Heart left ventricle (tissue), 16 donors: Measurements from ENCODE around the gene ACOX1. TPM values are rescaled to one million over a fixed set of nuclear protein-coding genes. Genes with fewer than 3 reads are reported as not detected.
A peak's percentile ranks its signal among the peaks of the same experiment; 100 is the strongest.

Experiments
- ATAC-seq, 4 donors: fragments of 200-7000 bp; cut with Tn5 transposase; one replicate each; pipeline ENCODE4 v1.9.1; 2020 to 2022; ENCODE audit warnings: moderate library complexity in 4 of 4, mild to moderate bottlenecking in 3 of 4, moderate number of reproducible peaks in 1 of 4
- DNase-seq, 5 donors: peaks; one replicate each; pipeline ENCODE4 v3.0.0-alpha.2; 2020
- H3K27ac ChIP-seq, 12 donors: fragments of 200-600 bp; sonication (generic) in 4 of 12; one replicate each; pipeline versions ENCODE4 v1.5.0 to v1.8.0; 2016 to 2022; ENCODE audit warnings: mild to moderate bottlenecking in 2 of 12
- H3K27me3 ChIP-seq, 9 donors: fragments of 200-600 bp; sonication (generic) in 2 of 9; one replicate each; pipeline versions ENCODE4 v1.5.1 to v1.8.0; 2016 to 2022; ENCODE audit warnings: mild to moderate bottlenecking in 3 of 9
- H3K36me3 ChIP-seq, 9 donors: fragments of 200-600 bp; sonication (generic) in 2 of 9; one replicate each; pipeline versions ENCODE4 v1.5.0 to v1.8.0; 2018 to 2022; ENCODE audit warnings: mild to moderate bottlenecking in 2 of 9
- H3K4me1 ChIP-seq, 12 donors: fragments of 200-600 bp; sonication (generic) in 4 of 12; one replicate each; pipeline versions ENCODE4 v1.5.0 to v1.8.0; 2016 to 2022; ENCODE audit warnings: mild to moderate bottlenecking in 3 of 12
- H3K4me3 ChIP-seq, 12 donors: fragments of 200-600 bp; sonication (generic) in 4 of 12; one replicate each; pipeline versions ENCODE4 v1.5.0 to v1.8.0; 2017 to 2022; ENCODE audit warnings: mild to moderate bottlenecking in 9 of 12, moderate library complexity in 4 of 12
- H3K9me3 ChIP-seq, 12 donors: fragments of 200-600 bp; sonication (generic) in 4 of 12; one replicate each; pipeline versions ENCODE4 v1.5.0 to v1.8.0; 2016 to 2022; ENCODE audit warnings: mild to moderate bottlenecking in 1 of 12
- POLR2A ChIP-seq, 2 donors: fragments of 450-650 bp; IDR thresholded peaks; one replicate each; pipeline ENCODE4 v1.6.1; 2017; ENCODE audit warnings: antibody characterized with exemption in 2 of 2, mild to moderate bottlenecking in 2 of 2, moderate library complexity in 2 of 2
- WGBS, 4 donors: extraction: QIAGEN DNeasy Blood & Tissue Kit in 2 of 4; methylation state at CpG; one replicate each; pipeline versions ENCODE4 v1.1.5 to v1.1.7; 2013 to 2018; 5-methylcytosine and 5-hydroxymethylcytosine counted together
- intact Hi-C, 10 donors: fragments of 100-400 bp; cut with DNase I; formaldehyde crosslinking; loops; one replicate each; pipeline versions ENCODE4 v1.11.1 to v1.14.2; 2022
- polyA plus RNA-seq, 2 donors: library from polyadenylated mRNA; stranded (reverse); fragments of 200-250 nt; gene quantifications; one replicate each; pipeline ENCODE4 v1.2.3, GENCODE V29; 2013
- total RNA-seq, 9 donors: library from RNA; depleted of rRNA in 2 of 9; stranded (reverse); fragments of >200 nt in 2 of 9; fragmentation: NEBNext Ultra II Directional in 3 of 9; extraction: Animal tissue kit (Norgen Biotek cat#: 25700) in 3 of 9; gene quantifications; one replicate each; pipeline versions ENCODE4 v1.1.0 to v1.2.4, GENCODE V29; 2016 to 2023
- TF ChIP-seq, protein P1 (sequence below), 12 donors: fragments of 200-600 bp; sonication (generic) in 4 of 12; IDR thresholded peaks; one replicate each; pipeline versions ENCODE4 v1.5.0 to v1.8.0; 2018 to 2022; ENCODE audit warnings: antibody characterized with exemption in 12 of 12, mild to moderate bottlenecking in 5 of 12
- donor health status: ischemic (EF 13 %, LVEDD 7.1; RV severe dilation, severe dysfunction).
- donor health status: healthy with polysubstance abuse.
- donor health status: DM: no; HTN: yes; CAD: no.
- donor health status: DM: no; HTN: no; CAD: no.
- donor health status: ischemic (EF 25% LVEDD 6.9; RV normal size, moderate dysfunction).
- donor health status: ischemic (EF 25% LVEDD 5.7; RV mildly dilated, moderate dysfunction).
- donor health status: healthy.
- donor health status: DM: yes; HTN: yes; CAD: no.
- donor health status: ischemic (EF 35%, LVEDD 5.7; RV mildly dilated, moderate dysfunction).
- donor health status: nonischemic (EF 11% LVEDD 7.7; RV severe dilation, severe dysfunction).
- donor health status: DM: yes; HTN: yes; CAD: no.
- donor health status: PGD.
- donor health status: ischemic (EF 29% LVEDD 5.4; RV normal size, mild dysfunction).
- donor health status: nonischemic (EF 23%, LVEDD 6.1; RV moderate dilation, normal function).

Gene ACOX1
- total and polyA plus RNA-seq, 11 donors = 19.5 to 117 (median 78.3) TPM

DNA sequence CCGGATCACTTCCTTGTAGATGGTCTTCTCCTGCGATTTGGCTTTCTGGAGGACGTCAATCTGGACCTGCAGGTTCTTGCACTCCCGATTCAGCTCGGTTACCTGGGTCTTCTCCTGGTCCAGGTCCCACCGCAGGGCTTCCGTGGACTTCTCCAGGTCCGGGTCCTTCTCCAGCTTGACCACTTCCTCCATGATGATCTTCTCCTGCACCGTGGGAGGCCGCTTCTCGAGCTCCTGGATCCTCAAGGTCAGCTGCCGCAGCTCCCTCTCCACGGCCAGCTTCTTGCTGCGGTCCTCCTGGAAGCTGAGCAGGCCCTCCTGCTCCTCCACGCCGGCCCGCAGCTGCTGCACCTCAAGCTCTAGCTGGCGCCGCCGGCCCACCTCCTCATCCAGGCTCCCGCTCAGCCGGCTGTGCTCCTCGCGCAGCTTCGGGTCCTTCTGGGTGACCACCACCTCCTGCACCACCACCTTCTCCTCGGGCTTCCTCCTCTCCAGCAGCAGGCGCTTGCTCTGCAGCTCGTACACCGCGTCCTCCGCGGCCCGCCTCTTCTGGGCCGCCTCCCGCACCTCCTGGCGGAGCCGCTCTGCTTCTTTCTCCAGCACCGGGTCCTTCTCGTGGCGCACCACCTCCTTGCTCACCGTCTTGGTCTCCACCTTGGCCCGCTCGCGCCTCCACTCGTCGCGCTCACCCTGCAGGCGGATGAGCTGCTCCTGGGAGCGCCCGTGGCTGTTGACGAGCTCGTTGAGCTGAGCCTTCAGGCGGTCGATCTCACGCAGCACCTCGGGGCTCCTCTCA, 29.9 kb upstream of the ACOX1 start:
- no peak overlapping the region for H3K27ac ChIP-seq
- intact Hi-C loops = no loop called here
- TF ChIP-seq, protein P1, sequence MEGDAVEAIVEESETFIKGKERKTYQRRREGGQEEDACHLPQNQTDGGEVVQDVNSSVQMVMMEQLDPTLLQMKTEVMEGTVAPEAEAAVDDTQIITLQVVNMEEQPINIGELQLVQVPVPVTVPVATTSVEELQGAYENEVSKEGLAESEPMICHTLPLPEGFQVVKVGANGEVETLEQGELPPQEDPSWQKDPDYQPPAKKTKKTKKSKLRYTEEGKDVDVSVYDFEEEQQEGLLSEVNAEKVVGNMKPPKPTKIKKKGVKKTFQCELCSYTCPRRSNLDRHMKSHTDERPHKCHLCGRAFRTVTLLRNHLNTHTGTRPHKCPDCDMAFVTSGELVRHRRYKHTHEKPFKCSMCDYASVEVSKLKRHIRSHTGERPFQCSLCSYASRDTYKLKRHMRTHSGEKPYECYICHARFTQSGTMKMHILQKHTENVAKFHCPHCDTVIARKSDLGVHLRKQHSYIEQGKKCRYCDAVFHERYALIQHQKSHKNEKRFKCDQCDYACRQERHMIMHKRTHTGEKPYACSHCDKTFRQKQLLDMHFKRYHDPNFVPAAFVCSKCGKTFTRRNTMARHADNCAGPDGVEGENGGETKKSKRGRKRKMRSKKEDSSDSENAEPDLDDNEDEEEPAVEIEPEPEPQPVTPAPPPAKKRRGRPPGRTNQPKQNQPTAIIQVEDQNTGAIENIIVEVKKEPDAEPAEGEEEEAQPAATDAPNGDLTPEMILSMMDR (IDR thresholded peaks at IDR 0.05) = no peak
- no peak for TF ChIP-seq POLR2A (IDR thresholded peaks at IDR 0.05)
- no peaks in the 10 kb centered on the region for H3K9me3 ChIP-seq
- H3K36me3 ChIP-seq = peaks cover 0 to 7% (median 0%) of the 10 kb centered on the region in 9 donors
- DNase-seq (peak in 1 of 5 donors; percentile 34), ATAC-seq (no peak)
- H3K4me1 ChIP-seq = peaks cover 0 to 7% (median 0%) of the 10 kb centered on the region in 12 donors
- WGBS, 4 donors = 90 to 94% (median 93%) methylated on average over 56 of the region's 56 CpGs
- H3K27me3 ChIP-seq = no peaks in the 10 kb centered on the region
- no peak overlapping the region for H3K4me3 ChIP-seq

DNA sequence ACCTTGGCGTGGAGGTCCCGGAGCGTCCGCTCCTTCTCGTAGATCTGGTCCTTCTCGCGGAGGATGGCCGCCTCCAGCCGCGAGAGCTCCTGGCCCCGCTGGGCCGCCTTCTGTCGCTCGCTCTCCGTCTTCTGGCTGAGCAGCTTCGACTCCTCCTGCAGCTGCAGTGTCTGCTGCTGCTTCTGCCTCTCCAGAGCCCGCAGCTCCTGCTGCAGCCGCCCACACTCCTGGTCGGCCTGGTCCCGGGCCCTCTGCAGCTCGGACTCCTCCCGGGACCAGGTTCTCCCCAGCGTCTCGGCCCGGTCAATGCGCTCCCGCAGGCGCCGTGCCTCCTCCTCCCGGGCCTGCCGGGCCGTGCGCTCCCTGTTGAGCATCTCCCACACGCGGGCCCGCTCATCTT, 29.2 kb upstream of the ACOX1 start:
- WGBS, 4 donors = 92 to 95% (median 93%) methylated on average over 36 of the region's 36 CpGs
- DNase-seq (no peak), ATAC-seq (no peak)
- Histone ChIP-seq H3K27me3 (no peaks in the 10 kb centered on the region), H3K36me3 (peaks cover 0 to 7% (median 0%) of the 10 kb centered on the region in 9 donors), H3K4me3 (no peak overlapping the region), H3K9me3 (no peaks in the 10 kb centered on the region), H3K27ac (no peak overlapping the region), H3K4me1 (peaks cover 0 to 7% (median 0%) of the 10 kb centered on the region in 12 donors)
- no peak for TF ChIP-seq POLR2A (IDR thresholded peaks at IDR 0.05)
- intact Hi-C loops = no loop called here

DNA sequence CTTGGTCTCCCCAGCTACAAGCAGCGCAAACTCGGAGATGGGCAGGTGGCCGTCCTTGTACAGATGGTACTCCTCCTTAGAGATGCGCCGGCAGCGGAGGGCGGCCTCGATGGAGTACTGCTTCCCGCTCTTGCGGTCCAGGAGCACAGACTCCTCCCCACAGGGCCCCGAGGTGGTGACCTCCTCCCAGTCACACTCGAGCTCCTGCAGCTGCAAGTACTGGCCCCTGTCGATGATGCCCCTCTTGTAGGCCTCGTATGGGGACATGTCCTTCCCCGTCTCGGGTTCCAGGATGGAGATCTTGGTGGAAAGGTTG, 28.8 kb upstream of the ACOX1 start:
- no peak for ATAC-seq
- TF ChIP-seq POLR2A (IDR thresholded peaks at IDR 0.05) = no peak
- TF ChIP-seq, protein P1 (IDR thresholded peaks at IDR 0.05) = no peak

DNA sequence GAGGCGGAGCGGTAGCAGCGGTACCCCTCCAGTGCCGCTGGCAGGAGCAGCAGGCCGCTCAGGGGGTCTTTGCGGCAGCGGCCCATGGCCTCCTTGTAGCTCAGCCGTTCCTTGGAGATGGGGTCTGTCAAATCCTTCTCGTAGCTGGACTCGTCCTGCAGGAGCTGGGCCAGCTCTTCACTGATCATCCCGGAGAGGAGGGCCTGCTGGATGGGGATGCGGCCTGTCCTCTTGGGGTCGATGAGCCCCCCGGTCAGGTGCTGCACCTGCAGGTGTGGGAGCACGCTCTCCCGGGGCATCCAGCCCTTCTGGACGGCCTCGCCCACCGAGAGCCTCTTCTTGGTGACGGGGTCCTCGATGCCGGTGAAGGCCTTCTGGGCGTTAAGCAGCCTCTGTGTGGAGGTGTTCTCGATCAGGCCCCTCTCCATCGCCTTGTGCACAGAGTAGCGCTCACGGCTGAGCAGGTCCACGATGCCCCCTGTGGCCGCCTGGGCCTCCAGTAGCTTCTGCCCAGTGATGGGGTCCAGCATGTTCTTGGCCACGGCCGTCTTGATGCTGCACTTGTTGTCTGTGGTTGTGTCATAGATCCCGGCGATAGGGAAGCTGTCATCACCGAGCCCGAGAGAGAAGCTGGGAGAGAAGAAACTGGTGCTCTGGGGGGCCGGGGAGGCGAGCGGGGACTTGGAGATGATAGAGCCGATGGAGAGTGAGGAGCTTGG, 28.3 kb upstream of the ACOX1 start:
- DNase-seq (peak in 1 of 5 donors; percentile 40), ATAC-seq (no peak)
- 91 to 93% (median 92%) methylated on average over 31 to 39 of the region's 39 CpGs for WGBS, 4 donors
- Histone ChIP-seq H3K4me3 (no peak overlapping the region), H3K27me3 (no peaks in the 10 kb centered on the region), H3K27ac (no peak overlapping the region), H3K36me3 (peaks cover 0 to 9% (median 0%) of the 10 kb centered on the region in 9 donors), H3K9me3 (no peaks in the 10 kb centered on the region), H3K4me1 (peaks cover 0 to 7% (median 0%) of the 10 kb centered on the region in 12 donors)
- intact Hi-C loops = no loop called here
- TF ChIP-seq, protein P1 (IDR thresholded peaks at IDR 0.05) = no peak
- TF ChIP-seq POLR2A (IDR thresholded peaks at IDR 0.05) = no peak

More for the DNA sequence above, 28.8 kb upstream of the ACOX1 start:
- Histone ChIP-seq H3K27ac (no peak overlapping the region), H3K9me3 (no peaks in the 10 kb centered on the region), H3K27me3 (no peaks in the 10 kb centered on the region), H3K36me3 (peaks cover 0 to 7% (median 0%) of the 10 kb centered on the region in 9 donors), H3K4me1 (peaks cover 0 to 7% (median 0%) of the 10 kb centered on the region in 12 donors), H3K4me3 (no peak overlapping the region)
- intact Hi-C loops = no loop called here
- 76 to 93% (median 90%) methylated on average over 15 to 16 of the region's 16 CpGs for WGBS, 4 donors
- DNase-seq = peak in 1 of 5 donors; percentile 56
